WI38 (cell line): ENCODE results near the gene TMEM201.
"Not testable (repeated sequence)": the region's sequence is repeated elsewhere in the genome, so short reads cannot be mapped to it uniquely, and the experiment has no call there.

Experiments used
- H3K4me3 ChIP-seq: 2 replicates; pipeline ENCODE4 v1.5.1; 2011; ENCODE audit warnings: low read depth, mild to moderate bottlenecking, control low read depth, low read length
- TF ChIP-seq, protein P1 (sequence below): IDR thresholded peaks from 2 replicates; pipeline ENCODE4 v1.5.1; 2012; ENCODE audit warnings: low read depth, mild to moderate bottlenecking, control low read depth, low read length

Gene TMEM201

DNA sequence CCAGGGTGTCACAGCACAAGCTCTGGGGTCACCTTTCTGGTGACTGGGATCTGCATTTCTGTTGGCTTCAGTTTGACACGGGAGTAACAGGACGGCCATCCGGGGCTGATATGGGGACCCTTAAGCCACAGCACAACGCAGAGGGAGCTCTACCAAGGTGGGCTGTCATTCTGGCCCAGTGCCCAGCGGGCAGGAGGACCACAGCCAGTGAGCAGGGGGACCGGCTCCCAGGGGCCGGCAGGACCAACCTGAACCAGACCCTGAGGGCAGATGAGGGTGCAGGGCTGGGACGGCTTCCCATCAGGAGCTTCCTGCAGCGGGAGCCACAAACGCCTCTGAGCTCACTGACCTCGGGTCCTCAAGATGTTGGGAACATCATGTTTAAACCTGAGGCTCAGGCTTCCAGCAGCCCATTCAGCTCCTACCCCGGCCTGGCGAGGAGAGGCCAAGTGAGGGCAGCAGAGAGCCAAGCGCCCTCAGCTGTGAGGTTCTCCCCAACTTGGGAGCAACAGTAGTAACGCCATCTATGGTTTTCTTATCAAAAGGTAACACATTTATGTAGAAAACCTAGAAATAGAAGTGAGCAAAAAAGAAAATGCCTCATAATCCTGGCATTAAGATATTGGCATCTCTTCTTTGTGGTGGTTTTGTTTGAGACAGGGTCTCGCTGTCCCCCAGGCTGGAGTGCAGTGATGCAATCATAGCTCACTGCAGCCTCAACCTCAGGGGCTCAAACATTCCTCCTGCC, 26.8 kb downstream of the TMEM201 start:
- H3K4me3 ChIP-seq, result no peak overlapping the region
- TF ChIP-seq, protein P1, sequence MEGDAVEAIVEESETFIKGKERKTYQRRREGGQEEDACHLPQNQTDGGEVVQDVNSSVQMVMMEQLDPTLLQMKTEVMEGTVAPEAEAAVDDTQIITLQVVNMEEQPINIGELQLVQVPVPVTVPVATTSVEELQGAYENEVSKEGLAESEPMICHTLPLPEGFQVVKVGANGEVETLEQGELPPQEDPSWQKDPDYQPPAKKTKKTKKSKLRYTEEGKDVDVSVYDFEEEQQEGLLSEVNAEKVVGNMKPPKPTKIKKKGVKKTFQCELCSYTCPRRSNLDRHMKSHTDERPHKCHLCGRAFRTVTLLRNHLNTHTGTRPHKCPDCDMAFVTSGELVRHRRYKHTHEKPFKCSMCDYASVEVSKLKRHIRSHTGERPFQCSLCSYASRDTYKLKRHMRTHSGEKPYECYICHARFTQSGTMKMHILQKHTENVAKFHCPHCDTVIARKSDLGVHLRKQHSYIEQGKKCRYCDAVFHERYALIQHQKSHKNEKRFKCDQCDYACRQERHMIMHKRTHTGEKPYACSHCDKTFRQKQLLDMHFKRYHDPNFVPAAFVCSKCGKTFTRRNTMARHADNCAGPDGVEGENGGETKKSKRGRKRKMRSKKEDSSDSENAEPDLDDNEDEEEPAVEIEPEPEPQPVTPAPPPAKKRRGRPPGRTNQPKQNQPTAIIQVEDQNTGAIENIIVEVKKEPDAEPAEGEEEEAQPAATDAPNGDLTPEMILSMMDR, result peak; percentile 89

DNA sequence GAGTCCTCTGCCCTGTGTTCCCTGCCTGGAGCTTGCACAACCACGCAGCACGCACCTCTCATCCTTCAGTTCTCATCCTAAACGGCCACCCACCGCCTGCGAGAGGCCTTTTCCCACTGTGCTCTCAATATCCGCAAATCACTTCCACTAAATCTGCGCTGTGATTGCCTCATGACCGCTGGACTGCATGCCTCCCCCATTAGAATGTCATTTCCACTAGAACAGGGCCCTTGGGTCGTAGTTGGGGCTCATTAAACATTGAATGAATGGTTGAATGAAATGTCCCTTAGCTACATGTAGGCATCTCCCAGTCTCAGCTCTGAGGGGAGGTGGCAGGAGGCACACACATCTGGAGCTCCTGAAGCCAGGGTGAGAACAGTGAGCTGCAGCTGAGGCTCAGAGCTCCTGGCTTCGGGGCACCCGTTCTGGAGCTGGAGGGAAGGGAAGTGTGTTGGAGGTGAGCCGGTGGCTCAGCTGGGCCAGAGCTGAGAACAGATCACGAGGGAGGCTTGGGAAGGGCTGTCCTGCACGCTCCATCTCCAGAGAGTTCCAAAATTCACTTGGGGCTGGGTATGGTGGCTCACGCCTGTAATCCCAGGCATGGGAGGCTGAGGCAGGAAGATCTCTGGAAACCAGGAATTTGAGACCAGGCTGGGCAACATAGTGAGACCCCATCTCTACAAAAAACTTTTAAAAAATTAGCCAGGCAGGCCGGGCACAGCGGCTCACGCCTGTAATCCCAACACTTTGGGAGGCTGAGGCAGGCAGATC, 30.4 kb downstream of the TMEM201 start:
- H3K4me3 ChIP-seq, result no peak overlapping the region
- TF ChIP-seq, protein P1, result no peak

DNA sequence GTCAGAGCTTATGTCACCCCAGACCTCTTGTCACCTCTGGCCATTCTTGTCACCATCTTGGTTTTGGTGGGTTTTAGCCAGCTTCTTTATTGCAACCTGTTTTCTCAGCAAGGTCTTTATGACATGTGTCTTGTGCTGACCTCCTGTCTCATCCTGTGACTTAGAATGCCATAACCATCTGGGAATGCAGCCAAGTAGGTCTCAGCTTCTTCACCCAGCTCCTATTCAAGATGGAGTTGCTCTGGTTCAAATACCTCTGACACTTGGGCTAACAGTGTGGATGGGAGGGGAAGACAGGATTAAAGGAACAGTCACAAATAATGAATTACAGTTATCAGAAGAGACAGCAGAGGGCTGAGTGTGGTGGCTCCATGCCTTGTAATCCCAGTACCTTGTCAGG, 32.3 kb downstream of the TMEM201 start:
- TF ChIP-seq, protein P1, result no peak

DNA sequence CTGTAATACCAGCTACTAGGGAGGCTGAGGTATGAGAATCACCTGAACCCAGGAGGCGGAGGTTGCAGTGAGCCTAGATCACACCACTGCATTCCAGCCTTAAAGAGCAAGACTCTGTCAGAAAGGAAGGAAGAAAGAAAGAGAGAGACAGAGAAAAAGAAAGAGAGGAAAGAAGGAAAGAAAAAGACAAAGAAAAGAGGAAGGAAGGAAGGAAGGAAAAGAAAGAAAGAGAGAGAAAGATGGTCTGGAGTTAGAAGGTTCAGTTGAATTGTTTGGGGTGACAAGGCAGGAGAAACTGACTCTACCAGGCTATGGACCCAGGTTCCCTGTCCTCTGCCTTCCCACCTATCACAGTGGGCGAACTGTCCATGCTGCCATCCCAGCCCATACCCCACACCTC, 35.4 kb downstream of the TMEM201 start:
- TF ChIP-seq, protein P1, result no peak

More for the DNA sequence above, 32.3 kb downstream of the TMEM201 start:
- H3K4me3 ChIP-seq, result no peak overlapping the region

DNA sequence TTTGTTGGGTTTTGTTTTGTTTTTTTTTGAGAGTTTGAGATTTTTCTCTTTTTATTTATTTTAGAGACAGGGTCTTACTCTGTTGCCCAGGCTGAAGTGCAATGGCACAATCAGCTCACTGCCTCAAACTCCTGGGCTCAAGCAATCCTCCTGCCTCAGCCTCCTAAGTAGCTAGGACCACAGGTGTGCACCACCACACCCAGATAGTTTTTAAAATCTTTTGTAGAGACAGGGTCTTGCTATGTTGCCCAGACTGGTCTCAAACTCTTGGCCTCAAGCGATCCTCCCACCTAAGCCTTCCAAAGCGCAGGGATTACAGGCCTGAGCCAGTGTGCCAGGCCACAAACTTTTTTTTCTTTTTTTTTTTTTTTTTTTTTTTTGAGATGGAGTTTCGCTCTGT, 36.3 kb downstream of the TMEM201 start:
- H3K4me3 ChIP-seq, result not testable (repeated sequence)

More for the DNA sequence above, 35.4 kb downstream of the TMEM201 start:
- no peak overlapping the region for H3K4me3 ChIP-seq

DNA sequence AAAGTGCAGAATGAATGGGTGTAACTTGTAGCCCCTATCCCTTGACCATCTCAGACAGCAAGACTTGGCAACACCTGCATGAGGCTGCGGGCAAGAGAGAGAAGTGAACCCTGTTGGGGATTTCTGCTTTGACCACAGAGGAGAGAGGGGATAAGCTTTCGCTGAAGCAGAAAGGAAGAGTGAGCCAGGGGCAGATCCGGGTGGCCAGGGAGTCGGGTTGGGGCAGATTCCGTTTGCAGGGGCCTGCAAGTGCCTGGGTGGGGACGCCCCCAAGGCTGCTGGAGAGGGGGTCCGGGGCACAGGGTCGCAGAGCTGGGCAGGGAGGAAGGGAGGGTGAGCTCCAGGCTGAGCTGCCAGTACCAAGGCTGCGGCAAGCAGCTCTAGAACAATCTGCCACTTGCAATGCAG, 37.5 kb downstream of the TMEM201 start:
- TF ChIP-seq, protein P1, result no peak
- H3K4me3 ChIP-seq, result no peak overlapping the region

DNA sequence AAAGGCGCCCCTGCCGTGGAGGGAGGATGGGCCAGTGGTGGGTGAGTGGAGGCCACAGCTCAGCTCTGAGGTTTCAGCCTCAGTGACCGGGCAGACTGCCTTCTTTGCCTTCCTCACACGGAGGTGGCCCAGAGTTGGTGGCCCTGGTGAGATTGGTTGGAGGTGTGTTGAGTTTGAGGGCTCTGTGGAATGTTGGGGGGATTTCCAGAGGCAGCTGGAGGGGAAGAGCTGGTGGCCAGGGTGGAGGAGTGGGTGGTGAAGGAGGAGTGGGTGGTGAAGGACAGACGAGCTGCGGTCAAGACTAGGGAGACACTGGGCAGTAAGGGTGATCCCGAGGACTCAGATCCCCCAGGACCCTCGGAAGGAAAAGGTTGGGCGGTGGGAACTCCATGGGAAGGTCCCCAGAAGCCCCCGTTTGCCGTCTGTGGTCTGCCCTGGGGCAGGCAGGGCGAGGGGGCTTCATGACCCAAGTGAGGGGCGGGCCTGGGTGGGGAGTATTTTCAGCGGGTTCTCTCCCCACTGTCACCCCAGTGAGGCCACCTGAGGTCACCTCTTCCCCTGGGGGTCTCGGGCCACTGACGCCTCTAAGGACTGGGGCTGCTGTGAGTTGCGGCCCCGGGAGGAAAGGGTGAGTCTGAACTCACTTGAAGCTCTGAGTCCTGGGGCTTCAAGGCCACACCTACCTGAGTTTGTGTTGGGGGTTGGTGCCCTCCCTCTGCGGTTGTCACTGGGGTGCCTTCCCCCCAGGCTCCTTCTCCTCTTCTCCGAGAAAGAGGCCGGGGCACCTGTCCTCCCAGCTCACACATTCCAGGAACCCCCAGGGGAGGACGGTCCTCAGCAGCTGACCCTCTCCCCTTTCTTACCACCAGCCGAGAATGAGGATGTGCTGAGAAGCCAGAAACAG, 40.1 kb downstream of the TMEM201 start:
- TF ChIP-seq, protein P1, result no peak
- H3K4me3 ChIP-seq, result no peak overlapping the region
